Stomach (tissue), 9 donors: ENCODE measurements around the gene HBM. TPM values are rescaled to one million over a fixed set of nuclear protein-coding genes. Genes with fewer than 3 reads are reported as not detected.

ENCODE experiments used
- DNase-seq, 2 donors: peaks; one replicate each; pipeline versions ENCODE4 v3.0.0 to v3.0.0-alpha.2; 2013 to 2019
- H3K27ac ChIP-seq, 5 donors: fragments of 200-600 bp in 4 of 5; sonication (generic) in 4 of 5; one replicate each; pipeline ENCODE4 v1.5.1; 2013 to 2019; ENCODE audit warnings: mild to moderate bottlenecking in 1 of 5, moderate library complexity in 1 of 5
- H3K27me3 ChIP-seq, 3 donors: fragments of 200-600 bp; sonication (generic); one replicate each; pipeline ENCODE4 v1.5.1; 2017 to 2019; ENCODE audit warnings: mixed run types in 1 of 3
- H3K36me3 ChIP-seq, 4 donors: fragments of 200-600 bp; sonication (generic); 1 replicate in 3 of 4; 2 replicates in 1 of 4; pipeline ENCODE4 v1.5.1; 2016 to 2019
- H3K4me1 ChIP-seq, 4 donors: fragments of 200-600 bp; sonication (generic); one replicate each; pipeline ENCODE4 v1.5.1; 2016 to 2019
- H3K4me3 ChIP-seq, 4 donors: fragments of 200-600 bp; sonication (generic) in 3 of 4; one replicate each; pipeline ENCODE4 v1.5.1; 2016 to 2019; ENCODE audit warnings: mild to moderate bottlenecking in 1 of 4
- H3K9me3 ChIP-seq, 4 donors: fragments of 200-600 bp; sonication (generic); one replicate each; pipeline ENCODE4 v1.5.1; 2016 to 2019
- EP300 ChIP-seq: sonication (generic); formaldehyde crosslinking; IDR thresholded peaks from one replicate; pipeline ENCODE4 v1.6.1; 2017; ENCODE audit warnings: antibody characterized with exemption
- POLR2A ChIP-seq, 4 donors: fragments of 450-650 bp; IDR thresholded peaks; one replicate each; pipeline ENCODE4 v1.6.1; 2016; ENCODE audit warnings: antibody characterized with exemption in 4 of 4, control low read depth in 2 of 4, mild to moderate bottlenecking in 1 of 4, moderate library complexity in 1 of 4
- POLR2AphosphoS5 ChIP-seq, 3 donors: sonication (generic); formaldehyde crosslinking; IDR thresholded peaks; one replicate each; pipeline ENCODE4 v1.6.1; 2016; ENCODE audit warnings: antibody characterized with exemption in 3 of 3
- WGBS, 5 donors: extraction: QIAGEN DNeasy Blood & Tissue Kit in 3 of 5; methylation state at CpG; one replicate each; pipeline versions ENCODE4 v1.1.5 to v1.1.7; 2013 to 2018; 5-methylcytosine and 5-hydroxymethylcytosine counted together
- intact Hi-C: fragments of 100-400 bp; cut with DNase I; formaldehyde crosslinking; loops from one replicate; pipeline ENCODE4 v1.15.1; 2023; ENCODE audit warnings: low total_unique reads
- polyA plus RNA-seq, 3 donors: library from polyadenylated mRNA; stranded (reverse); fragments of 200-250 nt; gene quantifications; one replicate each; pipeline ENCODE4 v1.2.3, GENCODE V29; 2013
- total RNA-seq, 5 donors: library from RNA; depleted of rRNA; stranded (reverse); fragments of >200 nt; gene quantifications; one replicate each; pipeline versions ENCODE4 v1.1.0 to v1.2.3, GENCODE V29; 2014 to 2016
- TF ChIP-seq, protein P1 (sequence below), 7 experiments: fragments of 450-650 bp in 4 of 7; fragments of 200-600 bp in 3 of 7; sonication (generic) in 3 of 7; IDR thresholded peaks; one replicate each; pipeline ENCODE4 v1.5.1; 2016 to 2019; ENCODE audit warnings: antibody characterized with exemption in 7 of 7, control low read depth in 2 of 7, mild to moderate bottlenecking in 1 of 7
- donor health status: healthy with polysubstance abuse.
- donor health status: Bipolar disorder and iron deficiency.
- donor health status: healthy.

The HBM gene
- total and polyA plus RNA-seq, 8 donors, result 10.3 TPM; not detected in 7

DNA sequence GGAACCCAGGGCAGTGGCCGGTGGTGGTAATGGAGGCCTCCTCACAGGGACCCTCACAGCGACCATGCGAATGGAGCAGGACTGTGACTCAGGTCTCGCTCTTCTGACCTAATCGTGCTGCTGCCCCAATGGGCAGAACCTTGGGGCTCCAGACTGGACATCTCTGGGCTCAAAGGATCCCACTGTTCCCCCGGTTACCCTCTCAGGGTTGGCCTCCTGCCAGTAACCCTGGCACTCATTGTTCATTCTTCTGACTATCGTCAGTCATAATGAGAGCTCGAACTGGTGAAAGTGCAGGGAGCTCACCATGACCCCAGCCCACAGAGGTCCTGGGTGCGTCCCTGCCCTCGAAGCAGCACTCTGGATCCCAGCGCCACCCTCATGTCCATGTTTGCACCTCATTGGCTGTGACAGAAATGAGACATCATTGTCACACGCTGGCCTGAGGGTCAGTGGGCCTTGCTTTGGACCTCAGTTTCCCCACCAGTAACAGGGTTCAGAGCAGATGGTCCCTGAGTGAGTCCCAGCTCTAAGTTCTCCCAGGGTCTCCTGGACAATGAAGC, 23.3 kb upstream of the HBM start:
- peaks cover 0 to 20% (median 0%) of the 10 kb centered on the region in 3 donors for H3K27me3 ChIP-seq
- H3K36me3 ChIP-seq, result no peaks in the 10 kb centered on the region
- H3K27ac ChIP-seq, result no peak overlapping the region
- intact Hi-C loops, result no loop called here
- peaks cover 4 to 11% (median 9%) of the 10 kb centered on the region in 4 donors for H3K4me1 ChIP-seq
- WGBS, 5 donors, result 60 to 74% (median 71%) methylated on average over 12 of the region's 12 CpGs
- no peak for TF ChIP-seq EP300
- TF ChIP-seq POLR2A (IDR thresholded peaks at IDR 0.05), result no peak
- TF ChIP-seq, protein P1, sequence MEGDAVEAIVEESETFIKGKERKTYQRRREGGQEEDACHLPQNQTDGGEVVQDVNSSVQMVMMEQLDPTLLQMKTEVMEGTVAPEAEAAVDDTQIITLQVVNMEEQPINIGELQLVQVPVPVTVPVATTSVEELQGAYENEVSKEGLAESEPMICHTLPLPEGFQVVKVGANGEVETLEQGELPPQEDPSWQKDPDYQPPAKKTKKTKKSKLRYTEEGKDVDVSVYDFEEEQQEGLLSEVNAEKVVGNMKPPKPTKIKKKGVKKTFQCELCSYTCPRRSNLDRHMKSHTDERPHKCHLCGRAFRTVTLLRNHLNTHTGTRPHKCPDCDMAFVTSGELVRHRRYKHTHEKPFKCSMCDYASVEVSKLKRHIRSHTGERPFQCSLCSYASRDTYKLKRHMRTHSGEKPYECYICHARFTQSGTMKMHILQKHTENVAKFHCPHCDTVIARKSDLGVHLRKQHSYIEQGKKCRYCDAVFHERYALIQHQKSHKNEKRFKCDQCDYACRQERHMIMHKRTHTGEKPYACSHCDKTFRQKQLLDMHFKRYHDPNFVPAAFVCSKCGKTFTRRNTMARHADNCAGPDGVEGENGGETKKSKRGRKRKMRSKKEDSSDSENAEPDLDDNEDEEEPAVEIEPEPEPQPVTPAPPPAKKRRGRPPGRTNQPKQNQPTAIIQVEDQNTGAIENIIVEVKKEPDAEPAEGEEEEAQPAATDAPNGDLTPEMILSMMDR (IDR thresholded peaks at IDR 0.05), result no peak
- TF ChIP-seq POLR2AphosphoS5 (IDR thresholded peaks at IDR 0.05), result no peak
- no peak overlapping the region for H3K4me3 ChIP-seq
- DNase-seq, result no peak
- H3K9me3 ChIP-seq, result no peaks in the 10 kb centered on the region

DNA sequence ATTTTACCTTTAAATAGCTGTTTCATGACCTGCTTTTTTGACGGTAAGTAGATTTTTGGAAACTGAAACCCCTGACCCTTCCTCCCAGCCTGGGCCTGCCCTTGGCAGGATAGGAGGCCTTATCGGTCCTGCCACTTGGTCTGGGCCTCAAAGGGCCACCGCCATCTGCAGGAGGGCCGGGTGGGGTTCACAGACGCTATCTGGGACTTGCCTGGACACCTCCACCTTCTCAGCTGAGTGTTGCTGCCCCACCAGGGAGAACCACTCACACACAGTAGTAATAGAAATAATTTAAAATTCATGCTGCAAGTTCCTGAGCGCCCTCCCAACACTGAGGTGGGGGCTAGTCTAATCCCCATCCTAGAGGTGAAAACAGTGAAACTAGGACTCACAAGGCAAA, 22.7 kb upstream of the HBM start:
- intact Hi-C loops, result no loop called here
- H3K36me3 ChIP-seq, result no peaks in the 10 kb centered on the region
- no peak overlapping the region for H3K4me3 ChIP-seq
- TF ChIP-seq, protein P1 (IDR thresholded peaks at IDR 0.05), result no peak
- TF ChIP-seq EP300, result no peak
- no peak for TF ChIP-seq POLR2A (IDR thresholded peaks at IDR 0.05)
- no peak for TF ChIP-seq POLR2AphosphoS5 (IDR thresholded peaks at IDR 0.05)
- no peak for DNase-seq
- WGBS, 5 donors, result 56 to 79% (median 64%) methylated on average over 6 of the region's 6 CpGs
- H3K9me3 ChIP-seq, result no peaks in the 10 kb centered on the region
- H3K27me3 ChIP-seq, result peaks cover 0 to 20% (median 0%) of the 10 kb centered on the region in 3 donors
- H3K4me1 ChIP-seq, result peaks cover 0 to 8% (median 4%) of the 10 kb centered on the region in 4 donors
- H3K27ac ChIP-seq, result no peak overlapping the region

DNA sequence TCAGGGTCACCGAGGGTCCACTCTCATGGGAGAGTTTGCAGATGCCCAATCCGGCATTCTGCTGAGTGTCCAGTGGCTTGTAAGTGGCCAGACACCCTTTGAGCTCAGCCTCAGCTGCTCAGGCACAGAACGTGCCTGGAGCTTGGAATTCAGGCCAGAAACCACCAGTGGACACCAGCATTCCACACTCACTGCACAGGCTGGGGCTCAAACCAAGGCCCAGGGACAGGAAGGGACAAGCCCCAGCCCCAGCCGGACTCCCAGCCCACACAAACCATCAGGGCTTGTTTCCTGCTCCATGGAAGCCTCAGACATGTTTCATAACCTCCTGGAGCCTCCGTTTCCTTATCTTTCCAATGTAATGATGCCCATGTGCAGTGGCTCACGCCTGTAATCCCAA, 22.3 kb upstream of the HBM start:
- Histone ChIP-seq H3K4me1 (peaks cover 0 to 8% (median 3%) of the 10 kb centered on the region in 4 donors), H3K9me3 (no peaks in the 10 kb centered on the region), H3K27ac (no peak overlapping the region), H3K36me3 (no peaks in the 10 kb centered on the region), H3K27me3 (peaks cover 0 to 23% (median 0%) of the 10 kb centered on the region in 3 donors), H3K4me3 (no peak overlapping the region)
- intact Hi-C loops, result no loop called here
- TF ChIP-seq POLR2A (IDR thresholded peaks at IDR 0.05) (no peak), POLR2AphosphoS5 (IDR thresholded peaks at IDR 0.05) (no peak), EP300 (no peak)
- TF ChIP-seq, protein P1 (IDR thresholded peaks at IDR 0.05), result no peak
- DNase-seq, result no peak
- 57 to 75% (median 62%) methylated on average over 4 to 6 of the region's 6 CpGs for WGBS, 5 donors

DNA sequence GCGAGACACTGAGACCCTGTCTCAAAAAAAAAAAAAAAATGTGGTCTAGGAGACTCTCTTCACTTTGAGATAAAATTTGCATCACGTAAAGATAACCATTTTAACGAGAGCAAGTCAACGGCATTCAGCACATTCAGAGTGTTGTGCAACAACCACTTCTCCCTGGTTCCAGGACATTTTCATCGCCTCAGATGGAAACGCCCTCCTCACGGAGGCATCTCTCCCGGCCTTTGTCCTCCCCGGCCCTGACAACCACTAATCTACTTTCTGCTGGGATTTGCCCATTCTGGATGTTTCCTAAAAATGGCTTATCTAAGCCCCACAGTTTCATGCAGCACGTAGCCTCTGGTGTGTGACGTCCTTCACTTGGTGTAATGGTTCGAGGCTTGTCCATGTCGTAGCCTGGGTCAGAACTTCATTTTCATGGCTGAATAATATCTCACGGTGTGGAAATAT, 21.0 kb upstream of the HBM start:
- no peaks in the 10 kb centered on the region for H3K4me1 ChIP-seq
- H3K27me3 ChIP-seq, result peaks cover 0 to 32% (median 0%) of the 10 kb centered on the region in 3 donors
- H3K9me3 ChIP-seq, result no peaks in the 10 kb centered on the region
- 78 to 89% (median 86%) methylated on average over 14 of the region's 14 CpGs for whole genome bisulfite sequencing, 5 donors
- intact Hi-C loops, result no loop called here
- no peak for TF ChIP-seq POLR2AphosphoS5 (IDR thresholded peaks at IDR 0.05)
- no peak for TF ChIP-seq POLR2A (IDR thresholded peaks at IDR 0.05)
- no peak for TF ChIP-seq EP300
- TF ChIP-seq, protein P1 (IDR thresholded peaks at IDR 0.05), result no peak
- no peak overlapping the region for H3K27ac ChIP-seq
- DNase-seq, result no peak
- H3K4me3 ChIP-seq, result no peak overlapping the region
- no peaks in the 10 kb centered on the region for H3K36me3 ChIP-seq
